Tongue (tissue), 2 donors: Measurements from ENCODE around the gene RDM1. TPM values are rescaled to one million over a fixed set of nuclear protein-coding genes. Genes with fewer than 3 reads are reported as not detected.
"Not testable (repeated sequence)": the region's sequence is repeated elsewhere in the genome, so short reads cannot be mapped to it uniquely, and the experiment has no call there.

Experiments
- DNase-seq: peaks from one replicate; pipeline ENCODE4 v3.0.0-alpha.2; 2015
- total RNA-seq: library from RNA; depleted of rRNA; stranded (reverse); fragments of >200 nt; gene quantifications from one replicate; pipeline ENCODE4 v1.2.3, GENCODE V29; 2014

RDM1 gene
- total RNA-seq, 1 donor from 2014 or later, result 1.6 TPM

DNA sequence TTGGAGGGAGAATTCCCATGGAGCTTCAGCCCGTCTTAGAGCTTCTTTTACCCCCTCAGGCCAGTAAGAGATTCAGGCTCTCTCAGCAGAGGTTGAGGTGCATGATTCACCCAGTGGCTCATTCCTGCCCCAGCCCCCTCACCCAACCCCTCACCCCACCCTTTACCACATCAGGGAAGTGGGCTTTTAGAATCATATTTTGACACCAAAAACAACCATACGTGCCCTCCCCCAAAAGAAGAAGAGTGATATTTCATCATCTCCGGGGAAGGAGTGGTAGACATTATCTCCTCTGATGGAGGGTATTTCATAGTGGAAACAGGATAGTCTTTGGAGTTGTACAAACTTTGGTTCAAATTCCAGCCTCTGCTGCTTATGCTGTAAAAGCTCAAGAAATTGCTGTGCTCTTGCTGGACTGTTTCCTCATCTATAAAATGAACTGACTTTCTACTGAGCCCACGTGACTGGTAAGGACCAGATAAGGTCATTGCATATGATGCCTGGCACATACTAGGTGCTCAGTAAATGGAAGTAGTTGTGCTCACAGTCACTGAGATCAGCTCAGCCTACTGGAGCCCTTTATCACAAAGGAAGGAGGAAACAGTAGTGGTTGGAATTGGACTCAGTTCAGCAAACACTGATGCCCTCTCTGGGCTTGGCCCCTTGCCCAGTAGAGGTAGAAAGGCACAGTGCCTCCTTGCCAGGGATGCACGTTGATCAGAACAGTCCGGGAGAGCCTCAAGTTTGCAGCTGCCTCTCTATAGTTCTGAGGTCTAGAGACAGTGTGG is 32.1 kb downstream of the RDM1 start:
- DNase-seq, result no peak

DNA sequence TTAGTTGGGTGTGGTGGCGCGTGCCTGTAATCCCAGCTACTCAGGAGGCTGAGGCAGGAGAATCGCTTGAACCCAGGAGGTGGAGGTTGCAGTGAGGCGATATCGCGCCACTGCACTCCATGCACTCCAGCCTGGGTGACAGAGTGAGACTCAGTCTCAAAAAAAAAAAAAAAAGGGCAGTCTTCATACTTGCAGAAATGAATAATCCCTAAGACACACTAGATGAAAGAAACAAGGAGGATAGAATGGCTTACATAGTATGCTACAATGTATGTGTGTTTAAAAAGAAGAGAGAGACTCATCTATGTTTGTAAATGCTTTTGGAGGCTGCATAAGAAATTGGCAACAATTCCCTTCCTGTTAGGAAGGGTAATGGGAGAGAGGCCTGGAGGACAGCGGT is 32.8 kb downstream of the RDM1 start:
- DNase-seq, result not testable (repeated sequence)

GRCh38 chr17:35895636-35896587 is 34.7 kb downstream of the RDM1 start:
- DNase-seq, result no peak

DNA sequence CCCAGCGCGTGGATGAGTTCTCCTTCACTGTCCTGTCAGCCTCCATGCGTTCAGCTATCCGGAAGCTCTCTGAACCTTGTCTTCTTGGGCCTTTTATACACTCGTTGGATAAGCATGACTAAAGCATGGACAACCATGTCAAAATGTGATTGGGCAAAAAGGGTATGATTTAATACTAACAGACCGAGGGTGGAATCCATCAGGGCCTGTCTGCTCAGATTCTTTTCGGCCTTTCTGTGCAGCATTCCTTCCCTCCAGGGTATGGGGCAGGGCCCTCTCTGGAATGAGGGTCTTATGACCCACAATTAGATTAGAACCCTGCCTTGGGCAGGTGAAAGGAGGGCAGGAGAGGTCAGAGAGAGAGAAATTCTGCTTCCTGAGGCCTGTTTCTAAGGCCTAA is 36.4 kb downstream of the RDM1 start:
- DNase-seq, result no peak

- no peak for DNase-seq
Measured at GRCh38 chr17:35893751-35894150, 36.8 kb downstream of the RDM1 start.

GRCh38 chr17:35892091-35893035 is 38.2 kb downstream of the RDM1 start:
- DNase-seq, result no peak

GRCh38 chr17:35891269-35891668 is 39.3 kb downstream of the RDM1 start:
- DNase-seq, result no peak

DNA sequence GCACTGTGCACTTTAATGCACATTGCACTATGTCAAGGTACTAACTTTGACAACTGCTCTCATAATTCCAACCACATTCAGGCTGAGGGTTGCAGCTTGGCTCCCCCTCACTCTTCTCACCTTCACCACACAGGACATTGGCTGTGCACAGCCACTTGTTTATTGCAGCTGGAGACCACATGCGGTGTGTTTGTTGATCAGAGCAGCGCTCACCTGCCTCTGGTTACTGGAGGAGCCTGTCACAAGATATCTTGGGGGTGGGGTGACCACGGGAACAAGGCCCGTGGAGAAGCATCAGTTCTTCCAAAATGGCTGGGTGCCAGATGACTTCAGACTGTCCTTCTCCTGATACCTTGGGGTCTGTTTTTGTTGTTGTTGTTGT is 39.8 kb downstream of the RDM1 start:
- DNase-seq, result no peak

DNA sequence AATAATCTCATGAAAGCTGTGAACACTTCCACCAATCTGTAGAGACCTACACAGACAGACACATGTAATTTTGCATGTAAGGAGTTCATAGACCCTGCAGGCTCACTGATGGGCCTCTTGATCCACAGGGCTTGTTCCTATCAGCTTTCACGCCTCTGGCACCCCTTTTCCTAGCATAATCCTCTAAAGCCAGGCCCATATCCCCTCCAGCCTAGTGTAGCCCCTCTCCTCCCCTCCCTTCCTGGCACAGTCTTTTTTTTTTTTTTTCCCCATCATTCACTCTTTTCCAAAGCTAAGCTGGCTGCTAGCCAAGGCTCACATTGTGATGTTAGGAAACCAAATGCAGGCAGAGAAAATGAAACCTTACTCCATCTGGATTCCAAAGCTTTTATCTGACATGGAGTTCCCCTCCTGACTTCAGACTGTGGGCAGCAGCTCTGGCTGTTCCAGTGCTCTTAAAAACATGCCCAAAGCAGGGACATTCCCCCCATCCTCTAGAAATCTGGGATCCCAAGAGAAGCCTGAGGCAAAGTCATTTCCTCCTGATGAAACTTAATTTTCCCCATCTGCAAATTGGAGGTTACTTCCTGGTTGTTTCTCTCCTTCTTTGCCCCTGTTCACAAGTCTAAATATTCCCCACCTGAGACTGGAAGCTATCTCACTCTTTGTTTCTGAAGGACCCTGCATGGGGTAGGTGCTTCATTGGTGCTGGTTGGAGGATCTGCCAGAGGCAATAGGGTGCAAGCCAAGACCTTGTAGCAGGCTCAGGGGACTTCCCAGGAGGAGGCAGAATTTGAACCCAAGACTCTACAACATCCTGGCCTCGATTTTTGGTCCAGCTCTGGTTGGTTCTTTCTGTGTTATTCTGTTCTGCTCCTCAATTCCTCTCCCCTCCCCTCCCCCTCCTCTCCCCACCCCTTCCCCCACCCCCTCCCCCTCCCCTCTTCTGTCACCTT is 40.5 kb downstream of the RDM1 start:
- peak; percentile 87 for DNase-seq

- no peak for DNase-seq
Measured at GRCh38 chr17:35889241-35889640, 41.3 kb downstream of the RDM1 start.

DNA sequence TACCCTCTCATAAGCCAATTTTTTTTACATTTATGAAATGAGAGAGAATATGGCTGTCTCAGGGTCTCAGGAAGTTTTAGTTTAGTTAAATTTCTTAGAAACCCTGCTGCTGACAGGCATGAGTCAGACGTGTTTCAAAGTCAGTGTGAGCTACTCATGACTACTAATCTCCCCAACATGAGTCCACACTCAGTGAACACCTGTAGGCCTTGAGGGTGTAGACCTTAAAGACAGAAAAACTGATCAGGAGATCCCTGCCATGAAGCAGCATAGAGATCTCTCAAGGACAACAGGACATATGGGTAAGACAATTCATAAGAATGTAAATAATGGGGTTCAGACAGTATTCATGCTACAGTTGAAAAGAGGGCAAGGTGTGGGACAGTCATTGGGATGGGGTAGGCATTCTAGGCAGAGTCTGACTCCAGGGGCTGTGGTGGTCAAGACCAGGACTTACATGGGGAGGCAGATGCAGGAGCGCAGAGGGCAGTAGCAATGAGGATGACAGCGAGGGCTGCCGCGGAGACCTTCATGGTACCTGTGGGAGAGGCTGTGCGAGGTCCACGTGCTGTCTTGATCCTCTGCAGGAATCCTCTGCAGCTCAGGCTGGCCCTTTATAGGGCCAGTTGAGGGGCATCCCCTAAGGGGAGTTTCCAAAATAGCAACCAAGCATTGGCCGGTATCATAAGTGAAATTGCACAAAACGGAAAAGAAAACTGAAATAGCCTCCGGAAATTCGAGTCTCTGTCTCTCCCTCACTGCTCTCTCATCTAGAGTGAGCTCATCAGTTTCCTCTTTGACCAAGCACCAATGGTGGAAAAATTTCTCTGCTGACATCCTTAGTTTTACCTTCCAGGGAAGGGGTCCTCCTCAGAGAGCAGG is 50.6 kb downstream of the RDM1 start, which contains the start of gene CCL5:
Gene CCL5, minus strand, starts transcription at position 588 of the 882 bp plus-strand sequence.
- DNase-seq, result no peak

- DNase-seq, result no peak
Measured at GRCh38 chr17:35878361-35878760, 52.2 kb downstream of the RDM1 start.

- DNase-seq, result no peak
Measured at GRCh38 chr17:35877345-35878029, 53.1 kb downstream of the RDM1 start.

DNA sequence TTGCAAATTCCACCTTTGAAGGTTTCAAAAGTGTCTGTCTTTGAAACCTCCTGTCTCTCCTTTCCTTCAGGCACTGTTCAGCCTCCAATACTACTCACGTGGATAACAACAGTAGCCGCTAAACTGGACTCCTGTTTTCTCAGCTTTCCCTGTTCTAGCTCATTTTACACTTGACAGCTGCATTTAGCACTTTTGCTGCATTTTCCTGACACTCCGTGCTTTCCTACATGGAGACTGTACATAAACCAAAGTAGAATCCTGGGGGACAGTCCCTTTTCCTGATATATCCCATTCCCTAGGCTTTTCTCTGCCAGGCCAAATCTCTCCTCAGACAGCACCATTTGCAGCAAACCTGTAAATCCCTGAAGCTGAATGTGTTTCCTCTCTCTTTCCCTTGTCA is 54.0 kb downstream of the RDM1 start:
- DNase-seq, result no peak

GRCh38 chr17:35875800-35876139 is 54.8 kb downstream of the RDM1 start:
- DNase-seq, result no peak

- no peak for DNase-seq
Measured at GRCh38 chr17:35875072-35875799, 55.3 kb downstream of the RDM1 start.

- no peak for DNase-seq
Measured at GRCh38 chr17:35872196-35872980, 58.2 kb downstream of the RDM1 start.
